Smooth muscle cell of the brain vasculature (primary cell): Measurements from ENCODE around the gene TFPT.

ENCODE experiments used
- DNase-seq: peaks from one replicate; pipeline ENCODE4 v3.0.0-alpha.2; 2012; ENCODE audit warnings: low read depth, low spot score

The TFPT gene

DNA sequence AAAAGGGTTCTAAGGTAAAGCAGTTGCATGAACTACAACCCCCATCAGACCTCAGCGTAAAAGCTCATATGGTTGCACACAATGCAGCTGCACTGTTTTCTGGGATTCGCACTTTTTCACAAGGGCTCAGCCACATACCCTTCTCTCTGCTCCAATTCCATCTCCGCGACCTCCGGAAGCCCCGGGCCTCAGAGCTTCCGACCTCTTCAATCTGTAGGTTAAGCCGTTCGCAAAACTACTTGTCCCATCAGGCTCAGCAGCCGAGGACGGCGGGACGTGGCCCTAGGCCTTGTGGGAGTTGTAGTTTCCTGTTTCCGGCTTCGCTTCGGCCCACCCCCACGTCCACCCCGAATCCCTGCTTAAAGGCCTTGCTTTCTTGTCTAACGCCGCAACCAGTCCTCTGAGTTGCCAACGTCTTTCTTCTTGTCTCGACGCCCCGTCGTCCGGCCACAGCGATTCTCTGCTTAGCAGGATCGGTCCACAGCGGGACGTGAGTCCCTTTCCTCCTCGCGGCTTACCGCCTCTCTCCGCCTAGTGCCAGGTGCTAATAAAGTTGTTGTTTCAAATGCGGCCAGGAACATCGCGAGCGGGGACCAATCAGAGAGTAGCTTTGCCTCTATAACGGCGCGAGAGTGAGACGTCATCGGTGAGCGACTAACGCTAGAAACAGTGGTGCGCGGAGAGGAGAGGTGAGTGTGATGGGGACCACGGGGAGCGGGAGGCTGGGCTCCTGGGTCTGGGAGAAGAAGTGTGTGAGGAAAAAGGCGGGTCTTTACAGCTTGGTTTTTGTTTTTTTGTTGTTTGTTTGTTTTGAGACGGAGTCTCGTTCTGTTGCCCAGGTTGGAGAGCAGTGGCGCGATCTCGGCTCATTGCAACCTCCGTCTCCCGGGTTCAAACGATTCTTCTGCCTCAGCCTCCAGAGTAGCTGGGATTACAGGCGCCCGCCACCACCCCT lies at the start of gene TFPT, which contains the start of gene PRPF31:
Gene TFPT (minus strand): TSS at position 549 of the 955 bp plus-strand sequence. CDS start 388 bp downstream, at position 161.
Gene PRPF31 (plus strand): TSS at position 646 of the 955 bp plus-strand sequence. CDS start 2,525 bp downstream, outside the sequence.
- DNase-seq: peak; percentile 97

DNA sequence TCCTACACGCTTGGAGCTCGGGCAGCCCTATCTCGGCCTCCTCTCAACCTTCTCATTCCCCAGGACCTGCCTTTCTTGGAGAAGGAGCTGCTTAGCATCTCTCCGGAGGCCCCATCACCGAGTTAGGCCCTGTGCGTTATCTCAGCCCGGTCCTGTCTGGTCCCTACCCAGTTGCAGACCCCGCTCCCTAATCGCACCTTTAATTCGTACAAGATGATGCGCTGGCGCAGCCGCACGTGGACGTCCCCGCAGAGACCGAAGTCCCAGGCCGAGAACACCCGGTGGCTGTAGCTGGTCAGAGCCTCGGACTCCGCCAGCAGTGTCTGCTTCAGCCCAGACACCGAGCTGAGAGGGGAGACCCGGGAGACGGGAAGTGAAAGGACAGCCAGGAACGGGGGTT lies 49.8 kb upstream of the TFPT start:
- DNase-seq: no peak

DNA sequence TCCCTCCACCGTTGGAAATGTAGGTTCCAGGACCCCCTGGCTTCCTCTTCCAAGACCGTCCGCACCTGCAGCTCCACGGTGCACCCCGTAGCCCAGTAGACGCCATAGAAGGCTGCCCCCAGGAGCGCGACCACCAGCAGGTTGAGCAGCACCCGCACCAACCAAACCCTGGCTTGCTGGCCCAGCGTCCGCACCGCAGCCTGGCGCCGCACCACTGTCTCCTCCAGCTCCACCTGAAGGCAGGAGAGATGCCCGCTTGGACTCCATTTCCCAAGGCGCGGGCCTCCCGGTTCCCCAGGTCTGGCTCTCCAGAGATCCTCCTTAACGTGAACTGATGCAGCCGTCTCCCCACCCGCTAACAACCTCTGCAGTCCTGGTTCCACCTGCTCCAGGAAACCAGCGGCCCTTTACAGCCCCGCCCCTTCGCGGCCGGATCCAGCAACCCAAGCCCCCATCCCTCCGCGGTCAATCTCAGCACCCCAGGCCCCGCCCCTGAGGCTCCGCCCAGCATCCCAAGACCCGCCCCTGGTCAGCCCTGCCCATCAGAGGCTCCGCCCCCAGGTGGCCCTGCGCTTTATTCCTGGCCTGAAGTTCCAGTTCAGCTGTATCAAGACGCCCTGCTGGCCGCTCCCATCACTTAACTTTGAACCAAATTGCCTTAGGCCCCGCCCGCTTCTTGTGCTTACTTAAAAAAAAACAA lies 49.1 kb upstream of the TFPT start:
- no peak for DNase-seq

DNA sequence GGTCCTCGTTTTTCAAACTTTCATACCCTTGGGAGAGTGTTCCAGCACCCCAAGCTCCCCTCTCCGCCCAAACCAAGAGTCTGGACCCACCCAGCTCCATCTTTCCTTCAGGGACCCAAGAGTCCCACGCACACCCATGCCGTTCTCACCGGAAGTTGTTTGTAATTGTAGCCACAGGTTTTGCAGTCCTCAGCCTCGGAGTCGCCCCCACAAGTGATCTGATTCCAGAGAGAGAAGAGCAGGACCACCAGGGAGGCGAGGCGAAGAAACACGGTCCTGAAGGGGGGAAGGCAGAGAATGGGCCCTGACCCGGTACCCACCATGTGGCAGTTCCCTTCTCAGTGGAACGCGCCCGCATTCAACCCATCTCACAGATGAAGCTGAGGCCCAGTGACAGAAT lies 47.4 kb upstream of the TFPT start:
- no peak for DNase-seq

DNA sequence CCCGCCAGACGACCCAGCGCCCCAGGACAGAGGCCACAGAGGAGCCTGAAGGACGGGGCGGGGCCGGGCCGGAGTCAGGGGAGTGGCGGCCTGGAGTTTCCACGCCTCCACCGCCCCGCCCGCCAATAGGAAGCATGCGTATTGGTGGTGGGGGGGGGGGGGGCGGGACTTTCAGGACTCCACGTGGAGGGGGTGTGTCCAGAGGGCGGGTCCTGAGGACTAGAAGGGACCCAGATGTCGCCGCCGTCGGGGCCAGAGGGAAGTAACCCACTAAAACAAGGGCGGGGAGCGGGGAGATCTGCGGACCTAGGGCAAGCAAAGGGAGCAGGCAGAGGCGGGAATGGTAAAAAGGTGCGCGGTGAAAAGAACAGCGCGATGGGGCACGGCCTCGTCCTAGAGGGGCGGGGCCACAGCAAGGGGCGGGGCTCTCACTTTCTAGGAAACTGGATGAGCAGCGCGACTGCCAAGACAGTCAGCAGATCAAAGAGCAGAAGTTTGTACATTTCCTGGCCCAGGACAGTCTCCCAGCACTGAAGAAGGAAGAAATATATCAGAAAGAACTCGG lies 46.9 kb upstream of the TFPT start:
- DNase-seq: no peak

DNA sequence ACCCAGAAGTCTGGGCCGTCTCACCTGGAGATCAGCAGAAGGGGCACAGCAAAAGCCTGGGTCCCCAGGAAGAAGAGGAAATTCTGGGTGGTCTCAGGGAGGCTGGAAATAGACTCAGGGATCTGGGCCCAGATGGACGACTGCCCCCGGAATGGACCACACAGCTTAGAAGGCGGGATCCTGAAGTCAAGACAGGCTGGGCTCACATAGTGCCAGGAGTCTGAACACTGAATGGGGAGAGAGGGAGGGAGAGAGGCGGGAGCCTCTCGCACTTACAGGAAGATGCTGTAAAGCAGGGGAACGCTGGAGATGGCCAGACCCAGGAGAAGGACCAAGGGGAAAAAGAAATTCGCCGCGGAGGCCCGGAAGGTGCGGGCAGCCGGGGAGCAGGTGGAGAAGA lies 45.4 kb upstream of the TFPT start:
- DNase-seq: no peak

DNA sequence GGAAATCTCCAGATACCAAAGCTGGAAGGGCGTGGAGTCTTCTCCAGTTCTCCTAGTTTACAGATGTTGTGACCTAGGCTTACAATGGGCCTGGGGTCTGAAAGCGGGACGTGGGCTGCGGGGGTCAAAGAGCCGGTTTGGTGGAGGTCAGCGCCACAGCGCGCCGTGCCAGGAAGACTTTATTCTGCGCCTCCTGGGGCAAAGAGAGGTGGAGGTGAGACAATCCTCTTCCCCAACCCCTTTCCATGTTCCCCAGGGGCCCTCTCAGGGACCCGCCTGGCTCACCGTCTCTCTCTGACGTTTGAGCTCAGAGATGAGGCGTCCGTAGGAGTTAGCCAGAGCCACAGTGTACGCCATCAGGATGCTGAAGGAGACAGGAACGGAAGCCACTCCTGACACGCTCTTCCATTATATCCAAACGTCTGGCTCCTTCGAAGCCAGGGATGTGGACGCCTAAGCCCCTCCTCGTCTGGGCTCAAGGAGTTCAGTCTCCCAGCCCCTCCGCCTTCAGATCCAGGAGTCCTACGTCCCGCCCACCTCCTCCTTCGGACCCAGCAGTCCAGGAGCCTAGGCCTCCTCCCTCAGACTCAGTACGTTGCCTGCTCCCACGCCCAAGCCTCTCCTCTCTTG lies 44.8 kb upstream of the TFPT start:
- DNase-seq: no peak

- peak; percentile 100 for DNase-seq
Observed at GRCh38 chr19:54159352-54160181, 44.1 kb upstream of the TFPT start, which contains the start of gene LENG1. Gene LENG1, minus strand, starts transcription at chr19:54159721. Its CDS starts 26 bp downstream, at chr19:54159695.

DNA sequence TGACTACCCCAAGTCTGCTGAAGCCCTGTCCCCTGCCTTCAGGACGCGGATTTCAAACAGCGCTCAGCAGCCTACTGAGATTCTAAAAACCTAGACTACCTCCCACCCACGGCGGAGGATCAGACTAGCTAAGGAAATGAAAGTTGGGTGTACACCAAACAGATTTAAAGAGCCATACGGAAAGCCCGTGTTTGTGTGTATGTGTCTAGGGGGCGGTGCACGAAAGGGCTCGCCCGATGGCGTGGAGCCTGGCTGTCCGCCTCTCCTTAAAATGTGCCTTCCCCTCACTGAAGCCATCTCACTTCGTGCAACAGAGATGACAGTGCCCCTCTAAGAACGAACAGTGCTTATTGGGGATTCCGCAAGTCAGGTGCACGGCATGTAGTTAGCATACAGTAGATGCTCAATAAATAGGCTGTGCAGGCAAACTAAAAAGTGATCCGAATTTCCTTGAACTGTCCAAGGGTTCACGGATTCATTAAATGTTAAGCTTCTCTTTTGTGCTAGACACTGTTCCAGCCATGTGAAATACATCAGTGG lies 43.4 kb upstream of the TFPT start:
- DNase-seq: no peak

DNA sequence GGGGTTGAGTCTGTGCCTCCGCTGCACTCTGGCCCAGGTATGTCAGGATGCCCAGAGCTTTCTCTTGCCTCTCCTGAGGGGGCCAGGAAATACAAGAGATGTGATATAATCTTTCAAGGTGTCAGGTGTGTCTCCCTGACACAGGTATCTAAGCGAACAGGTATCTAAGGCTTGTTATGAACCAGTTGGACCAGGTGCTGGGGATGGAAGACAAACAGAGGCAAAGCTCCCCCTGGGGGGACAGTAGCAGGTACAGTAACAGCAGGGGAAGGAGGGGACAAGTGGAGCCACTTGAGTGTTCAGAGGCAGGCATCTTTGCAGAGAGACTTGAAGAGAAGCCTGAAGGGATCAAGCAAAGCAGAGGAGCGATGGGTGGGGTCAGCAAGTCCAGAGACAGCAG lies 41.5 kb upstream of the TFPT start:
- DNase-seq: no peak

GRCh38 chr19:54156490-54156889 lies 41.0 kb upstream of the TFPT start:
- DNase-seq: no peak

GRCh38 chr19:54155694-54156093 lies 40.2 kb upstream of the TFPT start:
- DNase-seq: no peak

DNA sequence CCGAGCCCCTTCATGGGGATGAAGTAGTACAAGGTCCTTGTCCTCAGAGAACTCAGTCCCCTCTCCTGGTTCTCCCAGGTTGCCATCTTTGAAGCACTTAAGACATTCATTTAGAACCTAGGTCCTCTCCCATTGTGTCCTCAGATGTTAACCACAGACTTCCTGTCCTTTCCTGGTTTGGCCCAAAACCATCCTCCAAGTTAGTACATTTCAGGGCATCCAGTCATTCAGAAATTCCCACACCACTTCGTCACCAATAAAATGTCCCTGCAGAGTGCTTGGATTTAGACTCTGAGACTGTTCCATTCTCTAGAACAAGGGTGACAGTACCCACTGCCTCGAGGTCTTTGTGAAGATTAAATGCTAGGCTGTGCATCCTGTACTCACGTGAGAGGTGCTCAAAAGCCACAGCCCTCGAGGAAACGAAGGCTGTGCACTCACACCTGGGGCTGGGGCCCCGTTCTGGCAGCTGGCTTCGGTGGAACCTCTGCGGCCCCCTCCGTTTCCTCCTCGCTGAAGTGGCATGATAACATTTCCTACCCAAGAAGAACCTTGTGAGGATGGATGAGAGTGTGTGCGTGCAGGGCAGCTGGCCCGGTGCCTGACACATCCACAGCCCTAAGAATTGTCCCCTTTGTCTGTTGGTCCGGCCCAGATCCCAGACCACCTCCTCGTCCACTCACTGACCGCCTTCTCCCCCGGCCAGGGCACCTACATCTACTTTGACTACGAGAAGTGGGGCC lies 39.3 kb upstream of the TFPT start:
- no peak for DNase-seq

DNA sequence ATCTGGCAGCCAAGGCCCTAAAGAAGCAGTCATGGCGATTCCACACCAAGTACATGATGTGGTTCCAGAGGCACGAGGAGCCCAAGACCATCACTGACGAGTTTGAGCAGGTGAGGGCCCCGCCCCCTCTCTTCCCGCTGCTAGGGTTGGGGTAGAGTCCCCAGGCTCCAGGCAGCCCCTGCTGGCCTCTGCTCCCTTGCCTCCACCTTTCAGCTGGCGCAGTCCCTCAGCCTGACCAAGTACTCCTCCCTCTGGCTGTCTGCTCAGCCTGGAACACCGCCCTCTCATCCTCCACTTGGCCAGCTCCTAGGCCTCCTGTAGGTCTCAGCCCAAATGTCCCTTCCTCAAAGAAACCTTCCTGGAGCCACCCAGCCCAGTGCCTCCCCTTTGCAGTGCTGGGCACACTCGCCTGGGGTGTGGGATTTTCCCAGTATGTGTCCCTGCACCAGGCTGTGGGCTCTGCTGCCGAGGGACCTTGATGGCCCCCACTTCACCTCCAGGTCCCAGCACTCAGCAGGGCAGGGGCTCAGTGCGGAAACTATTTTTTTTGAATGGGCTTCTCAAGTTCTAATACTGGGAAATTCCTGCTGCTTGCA lies 38.4 kb upstream of the TFPT start:
- no peak for DNase-seq

GRCh38 chr19:54152878-54153524 lies 37.5 kb upstream of the TFPT start:
- DNase-seq: no peak

DNA sequence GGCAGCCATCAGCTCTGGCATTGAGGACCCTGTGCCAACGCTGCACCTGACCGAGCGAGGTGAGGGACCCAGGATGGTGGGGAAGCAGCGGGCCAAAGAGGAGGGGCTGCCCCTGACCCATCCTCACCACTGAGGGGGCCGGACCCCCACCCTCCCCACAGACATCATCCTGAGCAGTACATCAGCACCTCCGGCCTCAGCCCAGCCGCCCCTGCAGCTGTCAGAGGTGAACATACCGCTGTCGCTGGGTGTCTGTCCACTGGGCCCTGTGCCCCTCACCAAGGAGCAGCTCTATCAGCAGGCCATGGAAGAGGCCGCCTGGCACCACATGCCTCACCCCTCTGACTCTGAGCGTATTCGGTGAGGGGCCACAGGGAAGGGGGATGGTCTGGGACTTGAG lies 36.8 kb upstream of the TFPT start:
- DNase-seq: no peak

- no peak for DNase-seq
Observed at GRCh38 chr19:54151362-54152035, 36.0 kb upstream of the TFPT start.
